Muscle of leg (tissue), 11 donors: ENCODE measurements around the gene TOMM34. TPM values are rescaled to one million over a fixed set of nuclear protein-coding genes. Genes with fewer than 3 reads are reported as not detected.

ENCODE experiments used
- DNase-seq: peaks from one replicate; pipeline ENCODE4 v3.0.0; 2013
- H3K27ac ChIP-seq: one replicate; pipeline ENCODE4 v1.5.1; 2013; ENCODE audit warnings: mild to moderate bottlenecking, low read length, control low read depth
- H3K27me3 ChIP-seq: one replicate; pipeline ENCODE4 v1.6.1; 2013; ENCODE audit warnings: low read length; ENCODE audit not compliant: control insufficient read depth, insufficient read depth
- H3K36me3 ChIP-seq: one replicate; pipeline ENCODE4 v1.6.1; 2013; ENCODE audit warnings: low read length; ENCODE audit not compliant: control insufficient read depth, insufficient read depth
- H3K4me1 ChIP-seq: one replicate; pipeline ENCODE4 v1.6.1; 2013; ENCODE audit warnings: low read length; ENCODE audit not compliant: control insufficient read depth, insufficient read depth
- H3K4me3 ChIP-seq: one replicate; pipeline ENCODE4 v1.5.1; 2013; ENCODE audit warnings: low read length, control low read depth
- H3K9me3 ChIP-seq: replicated peaks from 2 replicates; pipeline ENCODE4 v1.6.1; 2013; ENCODE audit warnings: low read depth, low read length; ENCODE audit not compliant: control insufficient read depth
- WGBS: methylation state at CpG from one replicate; pipeline ENCODE4 v1.1.5; 2013; ENCODE audit warnings: missing lambda C conversion rate; ENCODE audit not compliant: insufficient coverage; 5-methylcytosine and 5-hydroxymethylcytosine counted together
- polyA plus RNA-seq, 8 donors: library from polyadenylated mRNA; unstranded; fragments of 120-200 nt; gene quantifications; one replicate each; pipeline versions ENCODE4 v1.2.1 to v1.2.3, GENCODE V29; 2013; ENCODE audit warnings: inconsistent platforms in 1 of 8, low replicate concordance in 1 of 8; ENCODE audit not compliant: insufficient read length in 8 of 8, insufficient read depth in 1 of 8
- total RNA-seq: library from RNA; stranded (reverse); fragments of 120-200 nt; gene quantifications from one replicate; pipeline ENCODE4 v1.2.4, GENCODE V29; 2013

The TOMM34 gene
- total and polyA plus RNA-seq, 9 donors, result 9.7 to 17.9 (median 14.5) TPM

DNA sequence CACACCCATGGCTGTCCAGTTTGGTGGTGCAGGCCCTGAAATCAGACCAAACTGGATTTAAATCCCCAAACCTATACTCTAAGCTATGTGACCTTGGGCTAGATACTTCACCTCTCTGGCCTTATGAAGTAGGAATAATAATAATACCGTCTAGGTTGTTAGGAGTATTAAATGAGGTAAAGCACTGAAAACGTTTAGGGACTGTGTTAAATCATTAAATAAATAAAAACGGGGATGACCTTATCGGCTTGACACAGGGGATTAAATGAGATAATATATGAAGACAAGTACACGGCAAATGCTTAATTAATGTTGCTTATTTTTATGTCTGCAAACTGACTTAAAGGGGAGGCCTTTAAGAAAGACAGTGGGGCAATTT is 5.4 kb upstream of the TOMM34 start:
- Histone ChIP-seq H3K27ac (peak overlapping the region; percentile 66), H3K27me3 (no peaks in the 10 kb centered on the region), H3K4me3 (peak overlapping the region; percentile 94), H3K9me3 (no peaks in the 10 kb centered on the region), H3K4me1 (peaks cover 14% of the 10 kb centered on the region), H3K36me3 (no peaks in the 10 kb centered on the region)
- no peak for DNase-seq
- WGBS, result 70% methylated on average over 2 of the region's 5 CpGs

DNA sequence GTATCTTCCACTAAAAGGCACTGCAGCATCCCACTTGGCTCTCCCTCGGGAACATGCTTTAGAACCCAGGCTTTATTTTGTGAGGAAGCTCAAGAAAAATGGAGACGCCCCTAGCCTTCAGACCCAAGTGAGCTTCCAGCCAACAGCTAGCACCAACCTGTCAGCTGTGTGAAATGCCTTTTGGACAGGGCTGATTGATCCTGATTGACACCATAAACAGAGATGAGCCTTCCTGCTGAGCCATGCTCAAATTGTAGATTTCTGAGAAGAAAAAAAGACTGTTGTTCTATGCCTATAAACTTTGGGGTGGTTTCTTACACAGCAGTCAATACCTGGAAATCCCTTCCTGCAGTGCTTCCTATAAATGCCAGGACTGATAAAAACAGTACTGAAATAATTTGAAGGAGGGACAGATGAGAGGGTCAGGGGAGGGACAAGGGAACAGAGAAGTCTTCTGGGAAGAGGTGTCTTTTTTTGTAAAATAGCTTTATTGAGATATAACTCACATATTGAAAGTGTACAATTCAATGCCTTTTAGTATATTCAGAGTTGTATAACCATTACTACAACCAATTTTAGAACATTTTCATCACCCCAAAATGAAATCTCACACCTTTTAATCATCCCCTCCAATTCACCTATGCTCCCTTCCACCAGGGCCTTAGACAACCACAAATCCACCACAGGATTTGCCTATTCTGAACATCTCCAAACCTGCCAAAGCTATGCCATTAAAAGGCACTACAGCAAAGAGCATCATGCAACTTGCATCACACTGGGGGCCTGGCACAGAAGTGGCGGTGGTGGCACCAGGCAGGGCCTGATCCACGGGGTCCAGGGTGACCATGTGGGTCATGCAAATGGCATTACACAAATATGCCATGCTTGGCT is 3.4 kb upstream of the TOMM34 start:
- 61% methylated on average over 2 of the region's 4 CpGs for WGBS
- Histone ChIP-seq H3K4me3 (no peak overlapping the region), H3K27ac (no peak overlapping the region), H3K27me3 (no peaks in the 10 kb centered on the region), H3K36me3 (no peaks in the 10 kb centered on the region), H3K4me1 (peaks cover 22% of the 10 kb centered on the region), H3K9me3 (no peaks in the 10 kb centered on the region)
- no peak for DNase-seq

DNA sequence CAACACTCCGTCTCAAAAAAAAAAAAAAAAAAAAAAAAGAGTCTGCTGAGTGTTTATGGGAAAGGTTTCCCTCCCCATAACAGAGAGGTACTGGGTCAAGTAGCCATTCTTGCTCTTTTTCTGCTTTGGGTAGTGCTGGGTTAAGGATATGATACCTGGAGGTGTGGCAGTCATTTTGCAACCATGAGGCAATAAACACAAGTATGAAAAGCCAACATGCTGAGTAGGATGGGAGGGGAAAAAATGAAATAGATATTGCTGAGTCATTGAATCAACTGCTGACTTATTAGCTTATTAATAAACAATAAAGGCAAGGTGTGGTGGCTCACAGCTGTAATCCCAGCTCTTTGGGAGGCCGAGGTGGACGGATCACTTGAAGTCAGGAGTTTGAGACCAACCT is 2.3 kb upstream of the TOMM34 start:
- no CpG with 5 or more reads among the region's 3 CpGs for WGBS
- no peaks in the 10 kb centered on the region for H3K27me3 ChIP-seq
- H3K9me3 ChIP-seq, result no peaks in the 10 kb centered on the region
- no peak overlapping the region for H3K4me3 ChIP-seq
- peaks cover 4% of the 10 kb centered on the region for H3K36me3 ChIP-seq
- no peak overlapping the region for H3K27ac ChIP-seq
- peaks cover 22% of the 10 kb centered on the region for H3K4me1 ChIP-seq
- no peak for DNase-seq

DNA sequence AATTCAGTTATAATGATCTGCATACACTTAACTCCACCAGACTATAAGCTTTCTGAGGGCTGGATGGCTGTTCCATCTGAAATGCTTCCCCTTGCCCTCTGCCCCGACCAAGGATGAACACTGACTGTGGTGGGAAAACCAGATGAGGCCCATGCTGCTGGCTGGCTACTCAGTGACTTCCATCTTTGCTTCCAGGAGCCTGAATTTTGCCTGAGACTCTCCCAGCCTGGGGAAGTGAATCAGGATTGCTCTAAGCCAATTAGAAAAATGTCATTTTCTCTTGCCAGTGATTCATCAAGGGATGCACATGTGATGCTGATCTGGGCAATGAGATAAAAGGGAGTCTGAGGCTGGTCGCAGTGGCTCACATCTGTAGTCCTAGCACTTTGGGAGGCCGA is 1.7 kb upstream of the TOMM34 start:
- no peak overlapping the region for H3K27ac ChIP-seq
- no peaks in the 10 kb centered on the region for H3K9me3 ChIP-seq
- H3K4me3 ChIP-seq, result no peak overlapping the region
- DNase-seq, result no peak
- H3K27me3 ChIP-seq, result no peaks in the 10 kb centered on the region
- H3K4me1 ChIP-seq, result peaks cover 15% of the 10 kb centered on the region
- H3K36me3 ChIP-seq, result peaks cover 4% of the 10 kb centered on the region
- WGBS, result 86% methylated on average over 1 of the region's 3 CpGs

- Histone ChIP-seq H3K36me3 (peaks cover 6% of the 10 kb centered on the region), H3K27ac (no peak overlapping the region), H3K4me3 (no peak overlapping the region), H3K4me1 (peaks cover 13% of the 10 kb centered on the region), H3K27me3 (no peaks in the 10 kb centered on the region), H3K9me3 (no peaks in the 10 kb centered on the region)
- WGBS, result 75% methylated on average over 2 of the region's 4 CpGs
- DNase-seq, result no peak
Measured at GRCh38 chr20:44961011-44961869, 1.0 kb upstream of the TOMM34 start.

GRCh38 chr20:44959638-44960102 is 527 bp downstream of the TOMM34 start:
- Histone ChIP-seq H3K4me1 (peaks cover 9% of the 10 kb centered on the region), H3K27ac (peak overlapping the region; percentile 47), H3K4me3 (peak overlapping the region; percentile 62), H3K27me3 (no peaks in the 10 kb centered on the region), H3K36me3 (peaks cover 21% of the 10 kb centered on the region), H3K9me3 (no peaks in the 10 kb centered on the region)
- peak; percentile 57 for DNase-seq
- 6% methylated on average over 6 of the region's 13 CpGs for WGBS

DNA sequence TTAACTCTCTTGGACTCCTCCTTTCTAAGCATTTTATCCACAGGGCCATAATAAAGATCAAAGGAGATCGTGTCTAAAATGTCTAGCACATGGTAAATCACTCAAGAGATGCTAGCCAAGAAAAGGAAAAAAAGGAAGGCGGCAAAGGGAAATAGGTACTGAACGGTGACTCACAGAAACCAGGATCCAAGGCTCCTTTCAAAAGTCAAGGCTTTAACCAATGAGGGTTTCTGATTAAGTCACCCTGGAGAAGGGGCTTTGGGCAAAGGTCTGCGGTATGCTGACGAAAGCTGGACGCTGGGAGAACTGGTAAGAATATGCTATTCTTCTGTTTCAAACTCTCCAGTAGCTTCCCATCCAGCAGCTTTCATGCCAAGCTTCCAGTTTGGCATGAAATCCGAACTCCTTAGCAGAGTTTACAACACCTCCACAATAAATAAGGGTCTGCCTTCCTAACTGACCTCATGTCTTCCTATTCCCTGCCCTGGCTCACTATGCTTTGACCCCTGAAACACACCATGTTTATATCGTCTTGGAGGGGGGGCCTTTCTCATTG is 1.0 kb downstream of the TOMM34 start:
- DNase-seq, result peak; percentile 58
- Histone ChIP-seq H3K27ac (no peak overlapping the region), H3K27me3 (no peaks in the 10 kb centered on the region), H3K4me3 (peak overlapping the region; percentile 62), H3K9me3 (no peaks in the 10 kb centered on the region), H3K36me3 (peaks cover 26% of the 10 kb centered on the region), H3K4me1 (peaks cover 9% of the 10 kb centered on the region)
- WGBS, result 12% methylated on average over 4 of the region's 8 CpGs

DNA sequence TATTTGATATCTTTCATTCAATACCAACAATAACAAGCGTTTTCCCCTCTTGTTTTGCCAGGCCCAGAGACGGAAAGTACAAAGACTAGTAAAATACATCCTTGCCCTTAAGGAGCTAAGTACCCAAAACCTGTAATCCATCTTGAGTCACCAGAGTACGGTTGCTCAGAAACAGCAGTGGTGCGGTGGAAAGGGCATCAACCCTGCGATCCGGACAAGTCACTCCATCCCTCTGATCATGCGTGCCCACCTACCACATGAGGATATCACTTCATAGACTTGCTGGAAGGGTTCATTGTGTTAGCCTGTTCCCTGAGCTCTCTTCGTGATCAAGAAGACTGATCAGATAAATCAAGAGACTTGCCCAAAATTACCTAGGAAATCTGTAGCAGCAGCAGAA is 1.9 kb downstream of the TOMM34 start:
- DNase-seq, result no peak
- H3K9me3 ChIP-seq, result no peaks in the 10 kb centered on the region
- H3K27ac ChIP-seq, result no peak overlapping the region
- WGBS, result 90% methylated on average over 5 of the region's 8 CpGs
- H3K4me3 ChIP-seq, result no peak overlapping the region
- H3K4me1 ChIP-seq, result peaks cover 9% of the 10 kb centered on the region
- no peaks in the 10 kb centered on the region for H3K27me3 ChIP-seq
- H3K36me3 ChIP-seq, result peaks cover 35% of the 10 kb centered on the region

DNA sequence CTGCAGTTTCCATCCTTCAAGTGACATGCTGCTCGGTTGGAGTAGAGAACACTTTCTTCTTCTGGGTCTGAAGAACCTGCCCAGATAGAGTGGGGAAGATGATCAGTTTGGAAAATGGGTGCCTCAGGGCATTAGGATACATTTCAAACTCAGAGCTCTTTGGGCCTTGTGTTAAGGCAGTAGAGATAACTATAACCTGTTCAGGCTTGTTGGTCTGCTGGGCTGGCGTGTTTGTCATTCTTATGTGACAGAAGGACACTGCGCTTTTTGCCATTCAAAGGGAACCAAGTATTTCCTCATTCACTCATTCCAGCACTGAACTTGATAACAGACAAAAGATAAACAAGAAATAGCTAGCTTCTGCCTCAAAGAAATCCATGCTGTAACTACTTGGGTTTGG is 3.8 kb downstream of the TOMM34 start:
- Histone ChIP-seq H3K9me3 (no peaks in the 10 kb centered on the region), H3K4me1 (peaks cover 9% of the 10 kb centered on the region), H3K4me3 (no peak overlapping the region), H3K27me3 (no peaks in the 10 kb centered on the region), H3K27ac (no peak overlapping the region), H3K36me3 (peaks cover 52% of the 10 kb centered on the region)
- 95% methylated on average over 3 of the region's 3 CpGs for WGBS
- DNase-seq, result no peak

- no peak overlapping the region for H3K4me3 ChIP-seq
- H3K9me3 ChIP-seq, result no peaks in the 10 kb centered on the region
- H3K4me1 ChIP-seq, result peaks cover 6% of the 10 kb centered on the region
- WGBS, result 80% methylated on average over 1 of the region's 4 CpGs
- no peak overlapping the region for H3K27ac ChIP-seq
- H3K36me3 ChIP-seq, result peaks cover 61% of the 10 kb centered on the region
- no peaks in the 10 kb centered on the region for H3K27me3 ChIP-seq
- no peak for DNase-seq
Measured at GRCh38 chr20:44955270-44955669, 4.9 kb downstream of the TOMM34 start.
